HG03378 (cell line): ENCODE measurements around the gene PRR35.

ENCODE experiments used
- ATAC-seq: cut with Tn5 transposase; IDR thresholded peaks from one replicate; pipeline ENCODE4 v1.9.1; 2021; ENCODE audit warnings: mild to moderate bottlenecking, moderate library complexity; ENCODE audit not compliant: unreplicated experiment

PRR35 gene

GRCh38 chr16:560204-560700, at the start of gene PRR35:
TSS of gene PRR35 (plus strand) at chr16:560394. CDS start at chr16:563295, 2,901 bp downstream.
- ATAC-seq: no peak

- ATAC-seq: no peak
Measured at GRCh38 chr16:512802-513201, 47.4 kb upstream of the PRR35 start.

- ATAC-seq: no peak
Measured at GRCh38 chr16:513950-514349, 46.2 kb upstream of the PRR35 start.

- no peak for ATAC-seq
Measured at GRCh38 chr16:515175-515938, 44.8 kb upstream of the PRR35 start.

DNA sequence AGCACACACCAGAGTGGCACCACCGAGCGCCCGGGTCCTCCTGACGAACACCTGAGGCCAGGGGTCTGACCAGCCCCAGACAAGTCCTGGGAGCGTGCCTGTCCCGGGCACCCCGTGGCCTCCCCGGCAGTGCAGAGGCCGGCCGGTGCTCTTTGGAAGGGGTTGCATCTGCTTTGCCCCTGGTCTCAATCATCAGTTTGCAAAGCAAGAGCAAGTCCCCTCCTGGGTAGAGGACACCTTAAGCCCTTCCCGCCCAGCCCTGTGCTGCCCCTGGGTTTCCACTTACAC, 44.3 kb upstream of the PRR35 start:
- ATAC-seq: no peak

GRCh38 chr16:516301-516700, 43.9 kb upstream of the PRR35 start:
- no peak for ATAC-seq

DNA sequence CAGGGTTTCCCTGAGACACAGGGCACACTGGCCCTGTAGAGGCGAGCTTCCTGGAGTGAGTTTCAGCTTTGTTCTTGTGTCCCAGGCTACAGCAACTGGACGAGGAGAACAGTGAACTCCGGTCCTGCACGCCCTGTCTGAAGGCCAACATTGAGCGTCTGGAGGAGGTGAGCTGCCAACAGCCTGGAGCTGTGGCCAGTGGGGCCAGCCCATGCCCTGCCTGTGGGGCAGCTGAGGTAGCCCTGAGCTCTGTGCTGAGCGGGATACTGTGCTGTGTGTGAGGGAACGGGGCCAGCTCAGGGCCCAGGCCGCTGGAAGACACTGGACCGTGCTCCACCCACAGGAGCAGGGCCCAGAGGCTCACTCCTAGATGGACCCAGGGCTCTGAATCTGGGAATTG, 41.3 kb upstream of the PRR35 start:
- no peak for ATAC-seq

GRCh38 chr16:519425-519824, 40.8 kb upstream of the PRR35 start:
- ATAC-seq: no peak

GRCh38 chr16:519841-520687, 40.1 kb upstream of the PRR35 start:
- no peak for ATAC-seq

DNA sequence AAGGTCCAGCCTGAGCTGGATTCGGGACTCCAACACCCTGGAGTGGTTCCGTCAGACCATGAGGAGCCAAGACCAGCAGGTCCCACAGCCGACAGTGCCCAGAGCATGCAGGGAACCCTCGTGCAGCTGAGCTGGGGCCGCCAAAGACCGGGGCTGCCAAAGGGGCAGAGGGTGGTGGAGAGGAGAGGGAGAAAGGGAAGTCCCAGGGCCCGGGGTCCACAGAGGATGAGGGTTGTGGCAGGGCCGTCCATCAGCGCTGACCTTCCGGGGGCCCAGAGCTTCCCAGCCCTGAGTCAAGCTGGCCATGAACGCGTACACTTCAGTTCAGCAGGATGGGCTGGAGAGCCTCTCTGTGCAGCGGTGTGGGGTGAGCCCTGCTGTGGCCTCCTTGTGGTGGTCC, 39.3 kb upstream of the PRR35 start:
- ATAC-seq: no peak

DNA sequence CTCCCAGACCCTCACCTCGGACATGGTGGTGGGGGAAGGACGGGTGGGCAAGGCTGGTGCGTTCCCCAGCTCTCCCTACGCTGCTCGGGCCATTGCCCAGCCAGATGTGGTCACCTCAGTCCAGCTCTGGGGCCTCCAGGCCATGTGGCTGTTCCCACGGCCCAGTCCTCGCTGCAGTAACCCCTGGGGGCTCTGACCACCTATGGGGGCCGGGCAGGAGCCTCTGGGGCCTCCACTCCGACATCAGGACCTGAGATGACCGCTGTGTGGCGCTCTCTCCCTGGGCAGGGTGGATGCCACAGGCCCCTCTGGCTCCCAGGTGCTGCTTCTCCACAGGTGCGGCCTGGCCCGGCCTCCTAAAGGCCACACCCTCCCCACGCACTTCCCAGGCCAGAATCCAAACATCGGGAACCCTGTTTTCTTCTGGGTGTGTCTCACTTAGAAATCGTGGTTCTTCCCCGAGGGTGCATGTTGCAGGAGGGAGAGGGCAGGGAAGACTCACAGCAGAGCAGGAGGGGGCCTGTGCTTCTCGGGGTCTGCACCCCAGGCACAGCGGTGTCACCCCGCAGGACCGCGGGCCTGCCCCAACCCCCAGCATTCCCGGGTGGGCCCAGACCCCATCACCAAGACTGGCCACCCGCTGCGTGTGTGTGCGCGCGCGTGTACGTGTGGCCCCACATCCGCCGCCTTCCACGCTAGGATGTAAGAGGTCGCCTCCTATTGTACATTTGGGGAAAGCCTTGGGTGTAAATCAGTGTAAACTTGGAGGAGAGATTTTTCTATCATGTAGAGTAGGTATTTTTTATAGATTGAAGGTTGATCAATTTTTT, 38.6 kb upstream of the PRR35 start:
- no peak for ATAC-seq

- no peak for ATAC-seq
Measured at GRCh38 chr16:522320-523096, 37.7 kb upstream of the PRR35 start.

DNA sequence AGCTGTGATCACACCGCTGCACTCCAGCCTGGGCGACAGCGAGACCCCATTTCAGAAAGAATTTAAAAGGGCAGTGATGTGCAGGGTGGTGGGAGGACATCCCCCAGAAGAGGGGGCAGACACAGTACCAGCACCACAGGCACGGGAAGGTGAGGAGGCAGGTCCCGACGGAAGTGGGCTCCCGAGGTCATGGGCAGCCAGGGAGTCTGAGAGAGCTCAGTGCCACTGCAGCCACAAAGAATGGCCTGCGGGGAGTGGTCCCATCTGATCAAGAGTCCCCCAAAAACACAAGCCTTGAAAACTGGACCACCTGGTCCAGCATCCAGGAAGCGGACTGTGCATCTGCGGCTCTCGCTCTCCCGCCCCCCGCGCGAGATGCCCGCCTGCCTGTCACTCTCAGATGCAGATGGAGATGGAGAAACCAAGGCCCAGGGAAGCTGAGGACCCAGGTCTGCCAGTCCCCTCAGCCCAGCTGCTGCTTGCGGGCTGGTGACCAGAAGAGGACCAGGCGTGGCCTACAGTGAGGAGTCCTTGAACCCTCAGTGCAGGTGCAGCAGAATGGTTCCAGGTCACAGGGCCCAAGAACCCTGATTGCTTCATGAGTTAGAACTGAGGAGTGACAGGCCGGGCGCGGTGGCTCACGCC, 37.0 kb upstream of the PRR35 start:
- no peak for ATAC-seq

DNA sequence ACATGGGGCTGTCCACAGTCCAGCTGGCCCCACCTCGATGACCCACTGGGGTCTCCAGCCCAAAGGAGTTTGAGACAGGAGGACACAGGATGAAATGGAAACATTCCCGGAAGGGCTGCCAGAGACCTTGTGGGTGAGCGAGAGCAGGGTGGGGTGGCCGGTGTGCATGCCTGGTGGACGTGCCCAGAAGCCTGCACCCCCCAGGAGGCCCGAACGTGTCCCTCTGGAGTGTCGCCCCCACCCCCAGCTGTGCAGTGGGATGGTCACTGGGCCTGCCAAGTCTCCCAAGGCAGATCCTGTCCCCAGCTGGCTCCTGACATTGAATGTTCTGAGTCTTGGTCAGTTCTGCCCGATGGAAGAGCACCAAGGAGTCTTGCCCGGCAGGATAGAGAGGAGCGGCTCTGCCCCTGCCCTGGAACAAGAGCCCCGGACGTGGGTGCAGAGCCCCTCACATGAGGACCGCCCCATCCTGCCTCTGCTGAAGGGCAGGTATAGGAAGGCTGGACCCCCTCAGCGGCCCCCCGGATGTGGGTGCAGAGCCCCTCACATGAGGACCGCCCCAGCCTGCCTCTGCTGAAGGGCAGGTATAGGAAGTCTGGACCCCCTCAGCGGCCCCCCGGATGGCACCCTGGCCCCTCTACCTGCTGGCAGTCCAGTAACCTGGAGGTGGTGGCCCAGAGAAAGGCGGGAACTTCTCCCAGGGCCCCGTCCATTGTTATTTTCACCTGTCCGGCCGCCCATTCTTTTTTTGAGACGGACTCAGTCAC, 35.7 kb upstream of the PRR35 start:
- no peak for ATAC-seq

DNA sequence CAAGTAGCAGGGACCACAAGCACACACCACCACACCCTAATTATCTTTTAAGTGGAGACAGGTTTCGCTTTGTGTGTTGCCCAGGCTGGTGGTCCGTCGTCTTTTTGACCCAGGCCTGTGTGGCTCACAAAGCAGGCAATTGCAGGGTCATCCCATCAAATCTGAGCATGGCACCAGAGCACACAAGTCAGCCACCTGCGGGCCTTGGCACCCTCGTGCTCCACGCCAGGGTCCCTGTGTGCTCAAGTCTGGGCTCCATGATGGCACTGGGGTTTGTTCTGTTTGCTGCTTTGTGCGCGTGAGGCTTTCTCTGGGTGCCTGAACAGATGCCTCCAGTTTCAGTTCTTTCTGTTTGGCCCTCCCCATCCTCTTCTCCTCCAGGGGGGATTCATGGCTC, 35.1 kb upstream of the PRR35 start:
- ATAC-seq: no peak

DNA sequence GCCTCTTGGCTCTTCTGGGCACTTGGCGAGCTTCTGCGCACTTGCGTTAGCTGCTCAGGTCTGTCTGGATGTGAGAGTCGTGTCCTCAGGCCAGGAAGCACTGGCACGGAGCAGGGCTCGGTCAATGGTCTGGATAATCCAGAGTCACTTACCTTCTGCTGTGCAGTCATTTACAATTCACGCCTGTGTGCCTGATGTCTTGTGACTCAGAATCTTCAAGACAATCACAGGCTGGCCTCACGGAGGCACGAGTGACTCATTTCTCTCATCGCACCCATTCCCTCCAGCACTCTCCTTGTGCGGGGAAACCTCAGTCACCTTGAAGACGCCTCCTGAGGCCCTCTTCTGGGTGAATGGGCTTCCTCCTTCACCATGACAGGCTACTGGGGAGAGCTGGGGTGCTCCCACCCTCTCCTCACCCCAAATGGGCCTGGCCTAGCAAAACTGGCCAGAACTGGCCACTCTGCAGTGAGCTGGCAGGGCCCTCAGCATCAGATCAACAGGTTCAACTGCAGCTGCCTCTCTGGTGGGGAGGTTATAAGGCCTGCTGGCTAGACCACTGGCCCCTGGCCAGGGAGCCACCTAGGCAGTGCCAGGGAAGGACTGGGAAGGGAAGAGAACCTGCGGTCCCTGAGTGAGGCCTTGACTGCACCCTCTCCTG, 34.5 kb upstream of the PRR35 start:
- no peak for ATAC-seq

GRCh38 chr16:526181-527014, 33.8 kb upstream of the PRR35 start:
- no peak for ATAC-seq
